HEK293T (cell line): ENCODE results near the gene LAMA1.

Experiments
- BHLHE40 ChIP-seq: fragments of 450-650 bp; IDR thresholded peaks from 2 replicates; pipeline ENCODE4 v1.6.1; 2016; ENCODE audit warnings: mild to moderate bottlenecking, moderate library complexity, borderline replicate concordance
- ELF4 ChIP-seq: fragments of 450-650 bp; IDR thresholded peaks from 2 replicates; pipeline ENCODE4 v1.6.1; 2017; ENCODE audit warnings: antibody characterized with exemption
- FOXM1 ChIP-seq: fragments of 450-650 bp; IDR thresholded peaks from 2 replicates; pipeline ENCODE4 v1.6.1; 2017; ENCODE audit warnings: mild to moderate bottlenecking, borderline replicate concordance
- SP1 ChIP-seq: fragments of 450-650 bp; IDR thresholded peaks from 2 replicates; pipeline ENCODE4 v1.6.1; 2017
- SUZ12 ChIP-seq: fragments of 450-650 bp; IDR thresholded peaks from 2 replicates; pipeline ENCODE4 v1.6.1; 2016; ENCODE audit warnings: mild to moderate bottlenecking

GRCh38 chr18:7070466-7070865, 47.1 kb downstream of the LAMA1 start:
- TF ChIP-seq BHLHE40, result no peak
- TF ChIP-seq FOXM1, result no peak
- no peak for TF ChIP-seq SP1
- TF ChIP-seq SUZ12, result no peak
- no peak for TF ChIP-seq ELF4
